T-helper 22 cell (primary cell): Measurements from ENCODE around the gene CELA3B.
"Not testable (repeated sequence)": the region's sequence is repeated elsewhere in the genome, so short reads cannot be mapped to it uniquely, and the experiment has no call there.

Source experiments
- DNase-seq: peaks from one replicate; pipeline ENCODE4 v3.0.0-alpha.2; 2020; ENCODE audit warnings: low read depth

CELA3B gene

GRCh38 chr1:21980515-21981220 is 3.8 kb downstream of the CELA3B start:
- DNase-seq, result not testable (repeated sequence)

GRCh38 chr1:21981253-21981652 is 4.4 kb downstream of the CELA3B start:
- not testable (repeated sequence) for DNase-seq

GRCh38 chr1:21982122-21982521 is 5.3 kb downstream of the CELA3B start:
- not testable (repeated sequence) for DNase-seq

GRCh38 chr1:21983539-21983938 is 6.7 kb downstream of the CELA3B start:
- not testable (repeated sequence) for DNase-seq

- DNase-seq, result not testable (repeated sequence)
Measured at GRCh38 chr1:21985893-21986292, 9.1 kb downstream of the CELA3B start.

GRCh38 chr1:21986386-21986785 is 9.6 kb downstream of the CELA3B start:
- not testable (repeated sequence) for DNase-seq

- DNase-seq, result not testable (repeated sequence)
Measured at GRCh38 chr1:21989672-21990393, 13.0 kb downstream of the CELA3B start.

- DNase-seq, result not testable (repeated sequence)
Measured at GRCh38 chr1:21992186-21992585, 15.4 kb downstream of the CELA3B start.

GRCh38 chr1:21994716-21995115 is 17.9 kb downstream of the CELA3B start:
- not testable (repeated sequence) for DNase-seq

- DNase-seq, result not testable (repeated sequence)
Measured at GRCh38 chr1:21996663-21996970, 19.8 kb downstream of the CELA3B start.

GRCh38 chr1:21997891-21998623 is 21.2 kb downstream of the CELA3B start:
- not testable (repeated sequence) for DNase-seq

- DNase-seq, result not testable (repeated sequence)
Measured at GRCh38 chr1:21998624-21999294, 21.9 kb downstream of the CELA3B start.

- DNase-seq, result not testable (repeated sequence)
Measured at GRCh38 chr1:21999645-22000044, 22.8 kb downstream of the CELA3B start.

GRCh38 chr1:22001409-22001808 is 24.6 kb downstream of the CELA3B start, which contains the start of gene CELA3A:
Gene CELA3A (plus strand): TSS chr1:22001657. CDS start chr1:22001675, 18 bp downstream.
- no peak for DNase-seq

GRCh38 chr1:22002461-22002860 is 25.6 kb downstream of the CELA3B start:
- not testable (repeated sequence) for DNase-seq

- DNase-seq, result not testable (repeated sequence)
Measured at GRCh38 chr1:22002875-22003274, 26.1 kb downstream of the CELA3B start.

GRCh38 chr1:22003959-22004358 is 27.1 kb downstream of the CELA3B start:
- not testable (repeated sequence) for DNase-seq

GRCh38 chr1:22005261-22006149 is 28.7 kb downstream of the CELA3B start:
- not testable (repeated sequence) for DNase-seq

- DNase-seq, result not testable (repeated sequence)
Measured at GRCh38 chr1:22006736-22007135, 29.9 kb downstream of the CELA3B start.

- not testable (repeated sequence) for DNase-seq
Measured at GRCh38 chr1:22007262-22007661, 30.4 kb downstream of the CELA3B start.

- DNase-seq, result not testable (repeated sequence)
Measured at GRCh38 chr1:22009566-22009965, 32.7 kb downstream of the CELA3B start.
